ENCODE measurements around the gene SLC8A1.

The SLC8A1 gene

GRCh38 chr2:40474306-40474705, 22.4 kb upstream of the SLC8A1 start:
- H3K4me3 ChIP-seq (ENCODE audit: low read depth, low read length), result no peak overlapping the region
- TF ChIP-seq CTCF (IDR thresholded peaks at IDR 0.05; ENCODE audit: low read depth, low read length), result no peak

DNA sequence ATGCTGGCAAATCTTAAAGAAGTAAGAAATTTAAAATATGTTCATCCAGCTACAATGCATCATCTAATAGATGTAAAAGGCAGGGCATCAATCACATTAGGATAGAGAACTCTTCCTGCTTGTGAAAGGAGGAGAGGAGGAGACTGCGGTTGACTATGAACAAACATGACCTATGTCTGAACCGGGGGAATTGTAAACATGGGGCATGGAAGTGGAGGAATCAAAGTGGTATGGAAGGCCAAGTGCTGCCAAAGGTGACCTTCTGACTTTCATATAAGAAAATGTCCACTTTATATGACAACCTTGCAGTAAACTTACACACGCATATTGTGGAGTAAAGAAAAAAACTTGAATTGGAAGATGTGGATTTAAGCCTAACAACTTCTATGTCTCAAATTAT, 20.0 kb upstream of the SLC8A1 start:
- no peak for TF ChIP-seq CTCF (IDR thresholded peaks at IDR 0.05; ENCODE audit: low read depth, low read length)
- no peak overlapping the region for H3K4me3 ChIP-seq (ENCODE audit: low read depth, low read length)

DNA sequence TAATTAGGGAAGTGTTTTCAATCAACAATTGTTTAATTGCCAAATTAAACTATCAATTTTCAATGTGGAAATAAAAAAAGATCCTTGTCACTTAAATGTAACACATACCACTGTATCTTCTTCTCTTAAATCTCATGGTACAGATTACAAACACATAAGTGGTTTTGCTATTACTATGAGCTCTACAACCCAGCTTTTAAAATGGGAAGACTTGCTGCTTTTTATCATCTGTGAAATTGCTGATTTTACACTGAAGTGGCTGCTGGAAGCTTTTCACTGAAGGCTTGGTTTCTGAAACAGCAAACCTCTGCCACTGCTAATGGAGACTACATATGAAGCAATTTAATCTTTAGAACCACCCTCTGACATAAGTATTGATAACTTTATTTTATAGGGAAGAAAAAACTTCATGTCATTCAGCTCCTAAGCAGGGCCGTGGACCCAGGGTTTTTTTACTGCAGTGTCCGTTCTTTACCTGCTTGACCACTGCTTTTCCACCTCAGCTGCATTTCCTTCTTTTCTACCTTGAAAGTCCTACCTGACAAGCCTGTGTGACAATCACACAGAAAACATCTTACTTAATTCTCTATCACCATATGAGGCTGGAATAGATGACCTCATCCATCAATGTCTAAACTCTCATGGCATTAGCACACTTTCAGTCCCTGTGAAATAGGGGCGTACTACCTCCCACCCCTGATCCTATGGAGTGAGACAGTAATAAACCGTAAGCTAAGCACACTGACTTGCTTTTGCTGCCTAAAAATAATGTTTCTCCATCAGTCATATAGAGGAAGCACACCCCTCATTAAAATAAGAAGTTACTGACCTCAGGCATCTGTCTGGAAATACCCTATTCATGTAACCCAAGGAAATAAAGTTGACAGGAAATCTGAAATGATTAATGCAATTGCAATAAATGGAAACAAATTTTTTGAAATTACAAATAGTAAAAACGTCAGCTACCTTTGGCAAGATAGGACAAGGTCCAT, 19.2 kb upstream of the SLC8A1 start:
- no peak for TF ChIP-seq CTCF (IDR thresholded peaks at IDR 0.05; ENCODE audit: low read depth, low read length)
- no peak overlapping the region for H3K4me3 ChIP-seq (ENCODE audit: low read depth, low read length)

DNA sequence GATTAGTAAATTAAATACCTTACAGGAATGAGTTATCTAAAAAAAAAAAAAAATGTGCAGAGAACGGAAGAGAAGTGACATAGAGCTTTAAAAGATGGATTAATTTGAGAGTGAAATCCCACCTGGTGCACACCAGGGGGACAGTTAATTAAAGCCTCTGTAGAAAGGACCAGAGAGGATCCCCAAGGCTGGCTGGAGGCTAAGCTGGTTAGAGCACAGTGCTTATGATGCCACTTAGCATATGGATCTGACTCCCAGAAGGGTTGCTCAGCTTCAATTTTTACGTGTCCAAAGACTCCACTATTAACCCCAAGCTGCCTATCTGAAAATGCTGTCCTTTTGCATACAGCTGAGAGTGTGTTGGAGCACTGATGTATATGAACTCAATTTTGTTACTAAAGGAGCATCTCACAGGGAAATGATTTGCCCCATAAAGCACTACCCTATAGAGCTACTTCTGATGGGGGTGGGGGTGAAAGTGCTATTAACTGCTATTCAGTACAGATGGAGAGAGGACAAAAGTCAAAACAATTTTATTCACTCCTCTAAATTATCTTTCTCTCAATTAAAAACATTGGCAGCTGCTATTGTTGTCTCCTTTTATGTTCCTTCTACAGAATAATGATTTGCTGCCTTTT, 15.2 kb upstream of the SLC8A1 start:
- H3K4me3 ChIP-seq (ENCODE audit: low read depth, low read length), result no peak overlapping the region
- no peak for TF ChIP-seq CTCF (IDR thresholded peaks at IDR 0.05; ENCODE audit: low read depth, low read length)

GRCh38 chr2:40466332-40466906, 14.5 kb upstream of the SLC8A1 start:
- TF ChIP-seq CTCF (IDR thresholded peaks at IDR 0.05; ENCODE audit: low read depth, low read length), result no peak
- H3K4me3 ChIP-seq (ENCODE audit: low read depth, low read length), result no peak overlapping the region

DNA sequence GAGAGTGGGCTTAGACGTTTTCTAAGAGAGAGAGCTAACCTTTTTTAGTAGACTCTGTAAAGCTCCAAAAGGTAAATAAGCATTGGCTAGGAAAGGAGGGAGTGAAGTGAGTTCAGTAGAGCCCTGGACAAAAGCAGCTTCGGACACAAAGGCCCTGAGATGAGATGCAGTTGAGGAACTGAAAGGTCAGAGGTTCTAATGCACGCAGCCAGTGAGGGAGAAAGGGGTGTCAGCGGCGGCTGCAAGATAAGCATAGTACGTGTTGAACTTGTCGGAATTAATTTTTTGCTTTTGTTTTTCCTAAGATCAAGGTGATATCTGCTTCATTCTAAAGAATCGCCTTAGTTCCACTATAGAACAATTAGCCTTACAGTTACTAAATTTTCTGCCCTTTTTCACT, 11.2 kb upstream of the SLC8A1 start:
- H3K4me3 ChIP-seq (ENCODE audit: low read depth, low read length), result no peak overlapping the region
- TF ChIP-seq CTCF (IDR thresholded peaks at IDR 0.05; ENCODE audit: low read depth, low read length), result no peak
